Measurements from ENCODE around the gene JAKMIP1.

The JAKMIP1 gene

DNA sequence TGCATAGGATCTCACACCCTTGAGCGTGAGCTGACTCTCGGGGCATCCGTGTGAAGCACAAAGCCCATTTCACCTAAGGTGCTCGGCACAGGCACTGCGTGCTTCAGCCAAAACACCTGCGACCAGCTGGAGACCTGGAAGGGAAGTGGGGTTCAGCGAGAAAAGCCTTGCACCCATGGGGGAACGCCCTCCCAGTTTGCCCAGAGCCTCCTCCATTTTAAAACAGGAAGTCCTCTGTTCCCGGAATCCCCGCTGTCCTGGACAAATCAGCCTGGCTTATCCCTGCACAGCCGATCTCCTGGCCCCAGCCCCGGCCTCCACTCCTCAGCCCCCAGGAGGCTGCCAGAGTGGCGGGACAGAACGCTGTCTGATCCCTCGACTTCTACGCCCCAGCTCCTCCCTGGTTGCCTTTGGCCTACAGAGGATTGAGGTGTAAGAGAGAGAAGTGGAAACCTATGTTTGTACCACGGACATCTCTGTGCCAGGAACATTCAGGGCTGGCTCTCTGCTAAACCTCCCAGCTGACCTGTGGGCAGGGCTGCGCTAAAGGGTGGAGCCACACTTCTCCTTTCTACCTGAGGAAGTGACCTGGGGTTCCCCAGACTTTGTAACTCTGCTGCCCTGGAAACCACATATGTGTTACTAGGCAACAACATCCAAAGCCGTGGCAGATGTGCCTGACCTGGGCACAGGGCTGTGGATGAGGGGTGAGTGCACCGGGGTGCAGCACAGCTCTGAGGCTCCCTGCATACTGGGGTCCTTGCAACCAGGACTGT, 178.3 kb downstream of the JAKMIP1 start:
- peaks cover 39% of the 10 kb centered on the region for H3K27me3 ChIP-seq (replicated peaks; ENCODE audit: control insufficient read depth, insufficient read depth, low read length)
- DNase-seq (ENCODE audit: low read depth): no peak
- H3K4me1 ChIP-seq (ENCODE audit: control insufficient read depth, insufficient read depth, low read length): no peaks in the 10 kb centered on the region
- no peaks in the 10 kb centered on the region for H3K9me3 ChIP-seq (ENCODE audit: control insufficient read depth, low read length)
- no peak overlapping the region for H3K4me3 ChIP-seq (ENCODE audit: low read length)
- H3K9ac ChIP-seq (ENCODE audit: low read length): no peak overlapping the region
- no peaks in the 10 kb centered on the region for H3K36me3 ChIP-seq (ENCODE audit: control insufficient read depth, insufficient read depth, low read length, severe bottlenecking)

DNA sequence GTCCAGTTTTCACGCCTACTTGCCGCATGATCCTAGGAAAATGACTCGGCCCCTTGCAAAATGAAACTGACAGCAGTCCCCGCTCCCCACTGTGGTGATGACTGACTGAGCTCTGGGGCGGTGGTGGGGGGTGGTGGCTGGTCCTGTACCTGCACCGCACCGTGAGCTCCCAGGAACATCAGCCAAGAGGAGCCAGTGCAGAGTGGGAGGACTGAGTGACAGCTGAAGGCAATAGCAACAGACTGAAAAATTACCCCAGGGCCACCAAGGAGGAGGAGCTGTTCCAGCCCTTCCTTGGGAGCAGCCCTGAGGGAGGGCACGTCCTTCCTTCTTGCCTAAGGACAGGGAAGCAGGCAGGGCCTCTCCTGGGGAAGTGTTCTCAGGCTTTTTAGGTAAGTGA, 179.7 kb downstream of the JAKMIP1 start:
- H3K9ac ChIP-seq (ENCODE audit: low read length): no peak overlapping the region
- H3K9me3 ChIP-seq (ENCODE audit: control insufficient read depth, low read length): no peaks in the 10 kb centered on the region
- no peak overlapping the region for H3K4me3 ChIP-seq (ENCODE audit: low read length)
- no peak for DNase-seq (ENCODE audit: low read depth)
- no peaks in the 10 kb centered on the region for H3K36me3 ChIP-seq (ENCODE audit: control insufficient read depth, insufficient read depth, low read length, severe bottlenecking)
- H3K27me3 ChIP-seq (replicated peaks; ENCODE audit: control insufficient read depth, insufficient read depth, low read length): peaks cover 39% of the 10 kb centered on the region
- H3K4me1 ChIP-seq (ENCODE audit: control insufficient read depth, insufficient read depth, low read length): no peaks in the 10 kb centered on the region

DNA sequence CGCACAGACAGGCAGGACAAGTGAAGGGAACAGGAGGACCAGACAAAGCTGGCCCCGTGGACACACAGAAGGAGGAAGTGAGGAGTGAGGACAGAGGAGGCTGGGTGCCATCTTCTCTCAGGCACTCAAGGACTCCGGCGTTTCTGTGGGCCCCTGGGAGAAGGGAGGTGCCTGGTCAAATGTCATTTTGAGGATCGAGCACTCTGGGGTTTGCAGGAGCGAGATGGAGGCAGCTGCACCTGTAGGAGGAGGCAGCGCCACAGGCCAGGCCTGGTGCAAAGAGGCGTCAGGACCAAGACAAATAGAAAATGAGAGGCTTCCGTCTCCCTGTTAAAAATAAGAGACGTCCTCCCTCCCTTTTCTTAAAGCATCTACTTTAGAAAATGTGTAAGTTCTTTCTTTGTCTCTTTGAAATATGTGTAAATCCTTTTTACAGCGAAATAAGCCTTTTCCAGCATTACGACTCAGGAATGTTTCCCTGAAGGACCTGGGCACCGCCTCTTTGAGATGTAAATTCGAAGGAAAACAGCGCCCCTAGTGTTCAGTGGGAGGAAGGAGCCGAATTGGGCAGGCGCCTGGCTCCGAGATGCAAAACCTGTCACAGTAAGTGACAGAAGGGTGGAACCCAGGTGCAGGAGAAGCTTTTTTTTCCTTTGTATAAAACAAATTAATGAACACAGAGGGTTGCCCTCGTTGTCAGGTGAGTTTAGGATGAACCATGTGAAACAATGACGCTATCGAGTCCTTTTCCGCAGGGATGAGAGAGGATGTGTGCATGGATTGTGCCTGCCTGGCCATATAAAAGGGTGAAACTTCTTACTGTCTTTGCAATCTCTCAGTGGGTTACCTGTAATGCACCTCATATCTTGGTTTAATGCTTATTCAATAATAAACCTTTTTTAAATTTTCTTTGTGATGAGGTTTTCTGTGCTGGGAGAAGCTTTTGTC, 180.8 kb downstream of the JAKMIP1 start:
- no peaks in the 10 kb centered on the region for H3K9me3 ChIP-seq (ENCODE audit: control insufficient read depth, low read length)
- no peak overlapping the region for H3K9ac ChIP-seq (ENCODE audit: low read length)
- H3K36me3 ChIP-seq (ENCODE audit: control insufficient read depth, insufficient read depth, low read length, severe bottlenecking): no peaks in the 10 kb centered on the region
- no peak overlapping the region for H3K4me3 ChIP-seq (ENCODE audit: low read length)
- H3K4me1 ChIP-seq (ENCODE audit: control insufficient read depth, insufficient read depth, low read length): no peaks in the 10 kb centered on the region
- peaks cover 42% of the 10 kb centered on the region for H3K27me3 ChIP-seq (replicated peaks; ENCODE audit: control insufficient read depth, insufficient read depth, low read length)
- peak; percentile 70 for DNase-seq (ENCODE audit: low read depth)

DNA sequence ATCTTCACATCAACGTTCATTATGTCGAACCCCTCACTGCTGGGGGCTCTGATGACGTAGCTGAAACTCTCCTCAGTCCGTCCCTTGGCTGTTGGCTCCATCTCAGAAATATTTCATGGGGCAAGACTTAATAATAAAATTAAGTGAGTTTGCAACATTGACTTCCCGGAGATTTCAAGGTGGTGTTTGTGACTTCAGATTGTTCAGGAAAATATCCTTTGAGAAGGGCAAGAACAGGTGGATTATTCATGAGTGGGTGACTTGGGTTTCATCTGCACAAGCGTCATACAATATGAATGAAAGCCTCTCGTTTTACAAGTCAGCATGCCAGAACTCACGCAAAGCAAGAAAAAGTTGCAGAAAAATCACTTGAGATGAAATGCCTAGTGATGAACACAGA, 182.0 kb downstream of the JAKMIP1 start, which contains the start of gene C4orf50:
C4orf50 (minus strand) TSS at position 101 of the 400 bp plus-strand sequence.
- Histone ChIP-seq H3K27me3 (replicated peaks; ENCODE audit: control insufficient read depth, insufficient read depth, low read length) (peaks cover 38% of the 10 kb centered on the region), H3K36me3 (ENCODE audit: control insufficient read depth, insufficient read depth, low read length, severe bottlenecking) (no peaks in the 10 kb centered on the region), H3K4me3 (ENCODE audit: low read length) (no peak within 1 kb of the TSS), H3K9ac (ENCODE audit: low read length) (no peak within 1 kb of the TSS), H3K9me3 (ENCODE audit: control insufficient read depth, low read length) (no peaks in the 10 kb centered on the region), H3K4me1 (ENCODE audit: control insufficient read depth, insufficient read depth, low read length) (no peaks in the 10 kb centered on the region)
- DNase-seq (ENCODE audit: low read depth): no peak

DNA sequence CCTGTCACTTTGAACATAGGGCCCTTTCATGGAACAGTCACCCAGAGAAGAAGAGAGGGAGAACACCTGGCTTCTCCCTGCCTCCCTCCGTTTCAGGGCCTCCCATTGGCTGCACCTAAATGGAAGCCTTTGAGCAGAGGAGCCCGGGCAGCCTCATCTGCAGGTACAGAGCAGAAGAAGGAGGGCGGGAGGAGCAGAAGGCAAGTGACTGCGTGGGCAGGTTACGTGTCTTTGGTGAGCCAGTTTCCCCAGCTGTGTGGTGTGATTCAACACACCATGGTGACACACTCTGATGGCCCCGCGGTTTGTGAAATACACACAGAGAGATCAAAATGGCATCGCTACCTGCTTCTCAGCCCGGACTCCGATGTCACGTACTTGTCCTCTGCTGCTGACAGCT, 182.5 kb downstream of the JAKMIP1 start:
- Histone ChIP-seq H3K36me3 (ENCODE audit: control insufficient read depth, insufficient read depth, low read length, severe bottlenecking) (no peaks in the 10 kb centered on the region), H3K4me3 (ENCODE audit: low read length) (no peak overlapping the region), H3K4me1 (ENCODE audit: control insufficient read depth, insufficient read depth, low read length) (no peaks in the 10 kb centered on the region), H3K9me3 (ENCODE audit: control insufficient read depth, low read length) (no peaks in the 10 kb centered on the region), H3K9ac (ENCODE audit: low read length) (no peak overlapping the region), H3K27me3 (replicated peaks; ENCODE audit: control insufficient read depth, insufficient read depth, low read length) (peaks cover 36% of the 10 kb centered on the region)
- DNase-seq (ENCODE audit: low read depth): no peak

DNA sequence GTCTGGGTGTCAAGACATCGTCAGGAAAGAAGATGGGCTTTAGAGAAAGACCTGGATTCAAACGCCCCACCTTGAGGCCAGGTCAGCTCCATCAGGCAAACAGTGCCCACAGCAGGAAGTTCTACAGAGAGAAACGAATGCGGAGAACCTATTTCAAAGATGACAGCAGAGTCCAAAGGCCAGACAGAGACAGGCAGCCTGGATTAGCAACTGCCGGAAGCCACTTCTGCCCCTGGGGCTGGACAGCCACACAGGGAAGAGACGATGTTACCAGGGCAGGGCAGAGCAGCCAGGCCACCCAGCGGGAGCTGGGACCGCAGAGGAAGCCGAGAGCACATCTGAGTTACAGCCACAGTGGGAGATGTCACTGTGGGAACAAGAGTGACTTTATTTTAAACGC, 183.3 kb downstream of the JAKMIP1 start:
- DNase-seq (ENCODE audit: low read depth): no peak
- H3K4me1 ChIP-seq (ENCODE audit: control insufficient read depth, insufficient read depth, low read length): no peaks in the 10 kb centered on the region
- H3K9me3 ChIP-seq (ENCODE audit: control insufficient read depth, low read length): no peaks in the 10 kb centered on the region
- H3K27me3 ChIP-seq (replicated peaks; ENCODE audit: control insufficient read depth, insufficient read depth, low read length): peaks cover 39% of the 10 kb centered on the region
- no peaks in the 10 kb centered on the region for H3K36me3 ChIP-seq (ENCODE audit: control insufficient read depth, insufficient read depth, low read length, severe bottlenecking)
- no peak overlapping the region for H3K4me3 ChIP-seq (ENCODE audit: low read length)
- no peak overlapping the region for H3K9ac ChIP-seq (ENCODE audit: low read length)

DNA sequence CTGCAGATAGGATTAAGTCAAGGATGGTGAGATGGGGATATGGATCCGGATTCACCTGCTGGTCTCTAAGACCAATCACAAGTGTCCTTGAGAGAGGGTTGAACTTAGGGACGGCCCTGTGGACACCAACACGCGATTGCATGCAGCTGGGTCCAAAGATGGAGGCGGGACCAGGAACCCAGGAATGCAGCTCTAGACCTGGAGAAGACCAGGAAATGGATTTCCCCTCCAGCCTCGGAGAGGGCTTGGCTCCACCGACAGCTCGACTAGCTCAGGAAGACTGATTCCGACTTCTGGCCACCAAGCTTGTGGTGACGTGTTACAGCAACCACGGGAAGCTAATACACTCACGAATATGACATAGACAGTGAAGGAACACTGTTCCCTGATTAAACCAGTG, 186.8 kb downstream of the JAKMIP1 start:
- Histone ChIP-seq H3K9me3 (ENCODE audit: control insufficient read depth, low read length) (no peaks in the 10 kb centered on the region), H3K4me1 (ENCODE audit: control insufficient read depth, insufficient read depth, low read length) (no peaks in the 10 kb centered on the region), H3K4me3 (ENCODE audit: low read length) (no peak overlapping the region), H3K36me3 (ENCODE audit: control insufficient read depth, insufficient read depth, low read length, severe bottlenecking) (no peaks in the 10 kb centered on the region), H3K27me3 (replicated peaks; ENCODE audit: control insufficient read depth, insufficient read depth, low read length) (peaks cover 36% of the 10 kb centered on the region), H3K9ac (ENCODE audit: low read length) (no peak overlapping the region)
- no peak for DNase-seq (ENCODE audit: low read depth)

DNA sequence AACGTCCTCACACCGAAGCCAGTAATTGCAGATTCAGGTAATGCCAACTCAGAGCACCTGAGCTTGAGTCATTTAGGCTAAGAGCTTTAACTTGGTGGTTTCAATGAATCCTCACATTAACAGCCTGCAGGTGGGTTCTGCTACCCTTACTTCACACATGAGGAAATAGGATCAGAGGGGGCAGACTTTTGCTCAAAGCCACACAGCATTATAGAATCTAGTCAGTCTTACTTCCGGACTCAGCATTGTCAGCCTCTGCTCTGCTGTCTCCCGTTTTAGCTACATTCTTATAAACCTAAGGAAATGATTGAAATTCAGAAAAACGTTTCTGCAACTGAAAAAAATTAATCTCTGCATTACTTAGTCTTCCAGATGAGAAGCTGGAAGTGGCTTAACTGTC, 188.1 kb downstream of the JAKMIP1 start:
- Histone ChIP-seq H3K4me1 (ENCODE audit: control insufficient read depth, insufficient read depth, low read length) (no peaks in the 10 kb centered on the region), H3K27me3 (replicated peaks; ENCODE audit: control insufficient read depth, insufficient read depth, low read length) (peaks cover 29% of the 10 kb centered on the region)
- no peak for DNase-seq (ENCODE audit: low read depth)

DNA sequence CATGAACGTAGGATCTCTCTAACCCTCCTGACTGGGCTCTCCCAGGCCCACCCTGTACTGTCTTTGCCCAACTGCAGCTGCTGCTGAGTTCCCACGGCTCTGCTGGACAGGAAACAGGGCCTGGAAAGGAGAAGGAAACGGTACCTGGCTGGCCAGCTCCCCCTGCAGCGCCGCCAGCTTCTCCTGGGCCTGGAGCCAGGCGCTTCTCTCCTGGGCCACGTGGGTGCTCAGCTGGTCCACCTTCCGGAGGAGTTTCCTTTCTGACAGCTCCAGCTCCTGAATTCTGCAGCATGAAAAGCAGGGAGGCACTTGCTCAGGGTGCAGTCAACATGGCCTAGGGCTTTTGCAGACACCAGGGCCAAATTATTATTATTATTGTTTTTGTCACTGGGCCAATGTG, 188.7 kb downstream of the JAKMIP1 start:
- Histone ChIP-seq H3K9ac (ENCODE audit: low read length) (no peak overlapping the region), H3K9me3 (ENCODE audit: control insufficient read depth, low read length) (no peaks in the 10 kb centered on the region), H3K27me3 (replicated peaks; ENCODE audit: control insufficient read depth, insufficient read depth, low read length) (peaks cover 34% of the 10 kb centered on the region), H3K4me3 (ENCODE audit: low read length) (no peak overlapping the region), H3K4me1 (ENCODE audit: control insufficient read depth, insufficient read depth, low read length) (no peaks in the 10 kb centered on the region), H3K36me3 (ENCODE audit: control insufficient read depth, insufficient read depth, low read length, severe bottlenecking) (no peaks in the 10 kb centered on the region)
- DNase-seq (ENCODE audit: low read depth): no peak

More for the DNA sequence above, 188.1 kb downstream of the JAKMIP1 start:
- Histone ChIP-seq H3K36me3 (ENCODE audit: control insufficient read depth, insufficient read depth, low read length, severe bottlenecking) (no peaks in the 10 kb centered on the region), H3K4me3 (ENCODE audit: low read length) (no peak overlapping the region), H3K9ac (ENCODE audit: low read length) (no peak overlapping the region), H3K9me3 (ENCODE audit: control insufficient read depth, low read length) (no peaks in the 10 kb centered on the region)

DNA sequence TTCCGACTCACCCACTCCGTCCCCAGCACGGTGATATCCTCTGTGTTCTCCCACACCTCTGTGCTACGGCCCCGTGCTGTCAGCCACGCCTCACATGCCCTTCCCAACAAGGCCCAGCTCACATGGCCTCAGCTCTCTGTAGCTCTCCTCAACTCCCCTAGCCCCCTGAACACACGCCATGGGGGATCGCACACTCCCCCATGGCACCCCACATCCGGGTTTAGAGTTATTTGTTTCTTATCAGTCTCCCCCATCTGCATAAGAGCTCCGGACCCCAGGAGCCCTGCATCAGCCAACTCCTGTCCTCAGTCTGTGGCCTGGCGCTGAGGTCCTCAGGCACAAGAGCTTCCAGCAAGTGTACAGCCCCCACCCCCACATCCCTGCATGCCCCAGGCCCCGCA, 189.1 kb downstream of the JAKMIP1 start:
- Histone ChIP-seq H3K4me1 (ENCODE audit: control insufficient read depth, insufficient read depth, low read length) (no peaks in the 10 kb centered on the region), H3K9me3 (ENCODE audit: control insufficient read depth, low read length) (no peaks in the 10 kb centered on the region), H3K36me3 (ENCODE audit: control insufficient read depth, insufficient read depth, low read length, severe bottlenecking) (no peaks in the 10 kb centered on the region), H3K9ac (ENCODE audit: low read length) (no peak overlapping the region), H3K4me3 (ENCODE audit: low read length) (no peak overlapping the region), H3K27me3 (replicated peaks; ENCODE audit: control insufficient read depth, insufficient read depth, low read length) (peaks cover 39% of the 10 kb centered on the region)
- DNase-seq (ENCODE audit: low read depth): no peak

DNA sequence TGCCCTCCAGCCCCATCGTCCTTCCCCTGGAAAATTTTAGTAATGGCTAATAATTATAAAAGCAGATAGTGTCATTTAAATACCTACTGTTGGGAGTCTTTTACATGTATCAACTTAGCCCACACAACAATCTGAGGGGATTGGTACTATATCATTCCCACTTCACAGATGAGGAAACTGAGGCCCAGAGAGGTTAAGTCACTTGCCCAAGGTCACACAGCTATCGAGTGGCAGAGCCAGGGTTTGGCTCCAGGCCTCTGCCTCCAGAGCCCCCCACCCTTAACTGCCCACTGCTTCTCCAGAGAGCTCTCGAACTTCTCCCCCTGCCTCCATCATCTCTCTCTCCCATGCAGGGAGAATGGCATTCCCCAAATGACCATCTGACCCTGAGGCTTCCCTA, 189.6 kb downstream of the JAKMIP1 start:
- Histone ChIP-seq H3K9ac (ENCODE audit: low read length) (no peak overlapping the region), H3K27me3 (replicated peaks; ENCODE audit: control insufficient read depth, insufficient read depth, low read length) (peaks cover 41% of the 10 kb centered on the region), H3K36me3 (ENCODE audit: control insufficient read depth, insufficient read depth, low read length, severe bottlenecking) (no peaks in the 10 kb centered on the region), H3K4me3 (ENCODE audit: low read length) (no peak overlapping the region), H3K9me3 (ENCODE audit: control insufficient read depth, low read length) (no peaks in the 10 kb centered on the region), H3K4me1 (ENCODE audit: control insufficient read depth, insufficient read depth, low read length) (no peaks in the 10 kb centered on the region)
- no peak for DNase-seq (ENCODE audit: low read depth)
